NOMO-1 treated with DMSO at 0.1 percent for 48 hours (cell line): ENCODE results near the gene PTCH2.
"Not testable (repeated sequence)": the region's sequence is repeated elsewhere in the genome, so short reads cannot be mapped to it uniquely, and the experiment has no call there.

Experiments
- DNase-seq: peaks from one replicate; lab custom pipeline; 2025; ENCODE audit not compliant: unreplicated experiment; lab: John Stamatoyannopoulos, UW

Gene PTCH2

GRCh38 chr1:44819608-44820327 lies 23.3 kb downstream of the PTCH2 start:
- peak; percentile 93 for DNase-seq

GRCh38 chr1:44819196-44819607 lies 23.9 kb downstream of the PTCH2 start:
- no peak for DNase-seq

DNA sequence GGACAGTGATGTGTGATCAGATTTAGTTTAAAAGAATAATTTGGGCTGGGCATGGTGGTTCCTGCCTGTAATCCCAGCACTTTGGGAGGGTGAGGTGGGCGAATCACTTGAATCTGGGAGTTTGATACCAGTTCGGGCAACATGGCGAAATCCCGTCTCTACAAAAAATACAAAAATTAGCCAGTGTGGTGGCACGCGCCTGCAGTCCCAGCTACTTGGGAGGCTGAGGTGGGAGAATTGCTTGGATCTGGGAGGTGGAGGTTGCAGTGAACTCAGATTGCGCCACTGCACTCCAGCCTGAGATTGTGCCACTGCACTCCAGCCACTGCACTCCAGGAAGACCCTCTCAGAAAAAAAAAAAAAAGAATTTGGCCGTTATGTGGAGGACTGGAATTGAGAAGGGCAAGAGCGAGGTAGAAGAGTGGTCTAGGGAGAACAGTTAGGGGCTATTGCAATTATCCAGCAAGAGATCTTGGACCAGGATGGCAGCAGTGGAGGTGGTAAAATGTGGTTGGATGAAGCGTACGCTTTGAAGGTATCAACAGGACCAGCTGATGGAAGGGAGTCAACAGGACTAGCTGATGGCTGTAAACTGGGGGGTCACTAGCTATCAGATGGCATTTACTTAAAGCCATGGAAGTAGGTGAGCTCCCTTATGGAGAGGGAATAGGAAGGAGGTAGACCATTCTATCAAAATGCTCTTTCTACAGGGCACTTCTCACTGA lies 25.1 kb downstream of the PTCH2 start:
- DNase-seq = no peak

DNA sequence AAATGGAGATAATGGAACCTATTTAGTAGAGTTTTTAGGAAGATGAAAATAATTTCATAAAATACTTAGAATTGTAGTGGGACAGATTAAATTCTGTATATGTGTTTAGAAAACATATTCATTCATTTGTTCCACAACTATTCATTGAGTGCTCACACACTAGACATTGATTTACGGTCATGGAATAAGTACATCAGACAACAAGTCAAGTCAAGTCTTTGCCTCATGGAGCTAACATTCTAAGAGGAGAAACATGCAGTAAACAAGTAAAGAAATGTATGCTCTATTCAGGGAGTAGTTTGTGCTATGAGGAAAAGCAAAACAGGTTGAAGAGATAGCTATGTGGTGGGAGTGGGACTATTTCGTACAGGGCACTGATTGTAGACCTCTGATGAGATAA lies 25.7 kb downstream of the PTCH2 start:
- no peak for DNase-seq

- not testable (repeated sequence) for DNase-seq
Observed at GRCh38 chr1:44815926-44816325, 27.1 kb downstream of the PTCH2 start.

DNA sequence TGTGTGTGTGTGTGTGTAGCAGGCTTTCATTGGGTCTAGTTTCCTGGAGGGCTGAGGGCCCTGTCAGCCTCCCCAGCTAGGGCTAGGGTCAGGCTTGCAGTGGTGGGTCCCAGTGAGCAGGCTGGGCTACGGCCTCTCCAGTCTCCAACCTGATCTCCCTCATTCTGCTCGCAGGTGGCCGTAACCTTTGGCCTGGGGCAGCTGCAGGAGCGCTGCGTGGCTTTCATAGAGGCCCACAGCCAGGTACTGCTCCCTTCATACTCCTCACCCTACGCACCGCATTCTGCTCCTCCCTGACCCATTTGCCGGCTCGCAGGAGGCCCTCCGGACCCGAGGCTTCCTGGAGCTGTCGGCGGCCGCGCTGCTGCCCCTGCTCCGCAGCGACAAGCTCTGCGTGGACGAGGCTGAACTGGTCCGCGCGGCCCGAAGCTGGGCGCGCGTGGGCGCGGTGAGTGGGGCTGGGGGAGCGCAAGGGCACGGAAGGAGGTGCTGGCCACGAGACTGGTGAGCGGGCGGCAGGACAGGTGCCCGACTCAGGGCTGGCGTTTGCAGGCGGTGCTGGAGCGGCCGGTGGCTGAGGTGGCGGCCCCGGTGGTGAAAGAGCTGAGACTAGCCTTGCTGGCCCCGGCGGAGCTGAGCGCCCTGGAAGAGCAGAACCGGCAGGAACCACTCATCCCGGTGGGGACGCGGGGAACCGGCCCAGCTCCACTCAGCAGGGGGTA lies 30.1 kb downstream of the PTCH2 start:
- DNase-seq = no peak

DNA sequence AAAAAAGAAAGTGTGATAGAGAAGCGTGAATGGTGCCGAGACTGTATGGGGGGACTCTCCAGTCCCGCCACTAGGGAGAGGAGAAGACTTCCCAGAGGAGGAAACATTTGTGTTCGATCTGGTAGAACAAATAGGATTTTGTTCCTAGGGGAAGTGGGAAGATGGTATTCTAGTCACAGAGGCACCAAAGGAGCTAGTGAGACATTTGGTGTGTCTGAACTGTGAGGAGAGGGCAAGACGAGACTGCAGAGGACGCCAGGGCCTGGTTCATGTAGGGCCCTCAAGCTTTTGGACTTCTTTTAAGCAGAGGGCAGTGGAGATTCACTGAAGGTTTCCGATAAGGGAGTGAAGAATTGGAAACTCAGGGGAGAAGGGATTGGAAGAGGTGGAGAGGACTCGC lies 31.8 kb downstream of the PTCH2 start:
- no peak for DNase-seq

DNA sequence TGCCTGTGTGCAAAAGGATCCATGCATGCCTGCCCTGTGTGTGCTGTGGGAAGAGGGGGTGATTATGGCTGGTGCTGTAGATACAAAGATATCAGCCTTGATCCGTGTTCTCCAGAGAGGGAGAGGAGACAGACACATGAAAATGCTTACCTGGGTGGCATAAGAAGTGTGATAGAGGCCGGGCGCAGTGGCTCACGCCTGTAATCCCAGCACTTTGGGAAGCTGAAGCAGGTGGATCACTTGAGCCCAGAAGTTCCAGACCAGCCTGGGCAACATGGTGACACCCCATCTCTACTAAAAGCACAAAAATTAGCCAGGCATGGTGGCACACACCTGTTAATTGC lies 32.3 kb downstream of the PTCH2 start:
- DNase-seq = not testable (repeated sequence)

DNA sequence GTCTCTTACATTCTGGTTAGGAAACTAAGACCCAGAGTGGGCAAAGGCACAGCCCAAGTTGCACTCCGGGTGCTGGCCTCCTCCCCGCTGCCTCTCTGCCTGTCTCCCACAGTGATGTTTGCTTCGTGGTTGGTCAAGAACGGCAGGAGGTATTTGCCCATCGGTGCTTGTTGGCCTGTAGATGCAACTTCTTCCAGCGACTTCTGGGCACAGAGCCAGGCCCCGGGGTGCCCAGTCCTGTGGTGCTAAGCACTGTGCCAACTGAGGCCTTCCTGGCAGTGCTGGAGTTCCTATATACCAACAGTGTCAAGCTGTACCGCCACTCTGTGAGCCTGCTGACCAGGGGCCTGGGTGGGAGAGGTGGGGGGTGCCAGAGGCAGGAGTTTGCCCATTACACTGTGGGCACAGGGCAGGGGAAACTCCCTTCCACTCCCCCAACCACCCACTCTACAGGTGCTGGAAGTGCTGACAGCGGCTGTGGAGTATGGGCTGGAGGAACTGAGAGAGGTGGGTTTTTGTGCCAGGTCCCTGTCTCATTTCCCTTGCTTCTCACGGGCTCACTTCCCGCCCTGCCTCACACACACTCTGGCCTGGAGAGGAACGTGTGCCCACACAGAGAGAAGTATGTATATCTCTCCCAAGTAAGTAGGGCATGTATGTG lies 32.8 kb downstream of the PTCH2 start:
- no peak for DNase-seq

- DNase-seq = peak; percentile 70
Observed at GRCh38 chr1:44808938-44809917, 33.8 kb downstream of the PTCH2 start.

DNA sequence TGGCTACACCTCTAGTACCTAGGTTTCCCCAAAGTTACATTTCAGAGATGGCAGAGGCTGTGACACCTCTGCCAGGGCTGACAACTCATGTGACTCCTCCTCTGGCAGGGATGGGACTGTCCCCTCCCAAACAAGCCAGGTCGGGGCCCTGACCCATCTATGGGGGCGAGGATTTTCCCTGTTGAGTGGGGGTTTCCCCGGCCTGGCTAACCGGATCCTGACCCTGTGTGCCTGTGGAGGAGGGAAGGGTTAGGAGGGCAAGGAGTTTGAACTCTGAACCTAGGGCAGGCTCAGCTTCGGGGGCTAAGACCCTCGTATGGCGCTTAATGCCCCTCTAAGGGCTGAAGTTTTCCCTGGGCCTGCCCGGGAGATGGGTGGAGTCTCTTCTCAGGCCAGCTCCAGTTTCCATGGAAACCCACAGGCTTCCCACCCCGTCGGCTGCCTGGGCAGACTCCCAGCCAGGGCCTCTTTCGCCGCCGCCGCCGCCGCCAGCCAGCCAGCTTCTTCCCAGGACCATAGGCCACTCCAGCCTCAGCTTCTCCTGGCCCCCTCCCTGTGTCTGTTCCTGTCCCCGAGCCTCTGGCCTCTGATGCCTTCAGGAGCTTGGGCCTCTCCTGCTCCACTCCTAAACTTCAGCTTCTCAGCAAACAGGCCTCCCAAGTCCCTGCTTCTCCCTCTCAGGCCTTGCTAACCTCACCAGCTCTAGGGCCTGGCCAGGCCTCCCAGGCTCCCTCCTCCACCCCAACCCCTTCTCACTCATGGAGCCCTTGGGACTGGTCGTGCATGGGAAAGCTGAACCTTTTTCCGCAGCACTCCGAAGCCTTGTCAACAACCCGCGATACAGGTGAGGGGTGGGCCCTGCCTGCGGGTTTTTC lies 34.8 kb downstream of the PTCH2 start, which contains the start of gene BTBD19:
BTBD19 (plus strand) TSS at position 461 of the 875 bp plus-strand sequence; CDS start at position 759, 298 bp downstream.
- DNase-seq = peak; percentile 17

GRCh38 chr1:44807364-44808062 lies 35.5 kb downstream of the PTCH2 start:
- DNase-seq = peak; percentile 92

- DNase-seq = no peak
Observed at GRCh38 chr1:44806704-44807363, 36.2 kb downstream of the PTCH2 start, which contains the start of gene DYNLT4. TSS of gene DYNLT4 (minus strand) at chr1:44807351. CDS start at chr1:44806668, 683 bp downstream.

DNA sequence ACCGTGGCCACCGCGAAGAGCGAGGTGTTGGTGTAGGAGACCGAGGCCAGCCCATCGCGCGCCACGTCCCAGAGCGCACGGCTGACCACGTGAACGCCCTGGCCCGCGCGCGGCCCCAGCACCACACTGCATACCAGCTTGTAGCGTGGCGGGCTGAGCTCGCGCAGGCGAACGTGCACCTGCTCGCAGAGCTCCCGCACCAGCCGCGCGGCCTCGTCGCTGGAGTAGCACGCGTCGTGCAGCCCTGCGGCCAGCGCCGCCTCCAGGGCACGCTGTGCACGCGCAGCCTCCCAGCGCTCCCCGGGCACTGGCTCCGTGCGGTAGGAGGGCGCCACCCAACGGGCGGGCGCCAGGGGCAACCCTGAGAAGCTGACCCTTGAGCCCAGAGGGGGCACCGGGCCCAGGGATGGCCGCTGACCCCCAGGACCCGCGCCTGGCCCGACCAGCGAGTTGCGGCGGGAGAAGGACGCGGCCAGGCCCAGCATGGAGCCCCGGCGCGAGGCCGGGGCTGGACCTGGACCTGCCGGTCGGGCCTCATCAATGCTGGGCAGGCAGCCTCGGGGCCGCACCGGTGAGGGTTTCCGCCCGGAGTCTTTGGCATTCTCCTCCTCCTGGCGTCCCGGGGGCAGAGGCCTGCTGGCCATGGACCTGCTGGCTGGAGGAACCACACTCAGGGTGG lies 36.9 kb downstream of the PTCH2 start:
- DNase-seq = no peak

GRCh38 chr1:44805311-44806024 lies 37.6 kb downstream of the PTCH2 start:
- DNase-seq = no peak

DNA sequence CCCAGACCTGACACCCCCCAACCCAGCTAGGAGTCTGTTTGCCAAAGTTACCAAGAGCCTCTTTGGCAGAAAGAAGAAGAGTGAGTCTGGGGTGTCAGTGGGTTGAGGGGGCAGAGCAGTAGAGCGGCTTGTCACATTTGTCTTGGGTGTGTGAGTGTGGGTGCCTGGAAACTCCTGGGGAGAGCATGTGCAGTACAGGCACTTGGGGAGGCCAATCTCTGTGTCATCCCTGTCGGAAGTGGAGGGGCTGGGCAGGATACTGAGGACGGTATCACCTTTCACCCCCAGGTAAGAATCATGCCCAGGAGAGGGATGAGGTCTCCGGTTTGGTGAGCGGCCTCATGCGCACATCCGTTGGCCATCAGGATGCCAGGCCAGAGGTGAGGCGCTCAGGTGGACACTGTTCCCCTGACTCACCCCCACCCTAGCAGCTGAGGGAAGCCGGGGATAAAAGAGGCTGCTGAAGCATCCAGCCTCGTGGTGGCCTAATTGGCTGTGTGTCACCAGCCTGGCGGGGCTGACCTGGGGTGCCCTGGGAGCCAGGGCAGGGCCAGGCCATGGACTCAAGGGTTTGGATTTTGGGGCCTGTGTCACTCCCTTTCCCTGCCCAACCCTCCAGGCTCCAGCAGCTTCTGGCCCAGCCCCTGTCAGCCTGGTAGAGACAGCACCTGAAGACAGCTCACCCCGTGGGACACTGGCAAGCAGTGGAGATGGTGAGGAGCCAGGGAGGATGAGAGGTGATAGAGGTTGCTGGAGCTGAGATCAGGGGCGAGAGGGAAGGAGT lies 39.5 kb downstream of the PTCH2 start:
- DNase-seq = no peak
